Measurements from ENCODE around the gene GPRIN2.

GRCh38 chr10:46545861-46546590 lies 10.4 kb downstream of the GPRIN2 start:
- TF ChIP-seq POLR2AphosphoS5 (IDR thresholded peaks at IDR 0.05; ENCODE audit: borderline replicate concordance, low read depth, low read length) (no peak), EZH2 (IDR thresholded peaks at IDR 0.05) (no peak)

Data from SK-N-MC (cell line).